Midbrain (tissue), 1 donor: ENCODE measurements around the gene LRMDA.
A peak's percentile ranks its signal among the peaks of the same experiment; 100 is the strongest.

Source experiments
- DNase-seq: peaks from one replicate; lab custom pipeline; 2025; lab: John Stamatoyannopoulos, UW

LRMDA gene

GRCh38 chr10:76305930-76306615, 874.6 kb downstream of the LRMDA start:
- DNase-seq = no peak

GRCh38 chr10:76306856-76307255, 875.4 kb downstream of the LRMDA start:
- no peak for DNase-seq

GRCh38 chr10:76309070-76309469, 877.6 kb downstream of the LRMDA start:
- no peak for DNase-seq

- DNase-seq = no peak
Observed at GRCh38 chr10:76309741-76310587, 878.5 kb downstream of the LRMDA start.

GRCh38 chr10:76310588-76311080, 879.2 kb downstream of the LRMDA start:
- DNase-seq = no peak

- DNase-seq = no peak
Observed at GRCh38 chr10:76311752-76312636, 880.6 kb downstream of the LRMDA start.

GRCh38 chr10:76315240-76315639, 883.8 kb downstream of the LRMDA start:
- no peak for DNase-seq

- no peak for DNase-seq
Observed at GRCh38 chr10:76316234-76316633, 884.8 kb downstream of the LRMDA start.

- DNase-seq = no peak
Observed at GRCh38 chr10:76317078-76317477, 885.7 kb downstream of the LRMDA start.

GRCh38 chr10:76318211-76318610, 886.8 kb downstream of the LRMDA start:
- DNase-seq = no peak

GRCh38 chr10:76319661-76320060, 888.2 kb downstream of the LRMDA start:
- DNase-seq = no peak

- peak; percentile 27 for DNase-seq
Observed at GRCh38 chr10:76324283-76324682, 892.9 kb downstream of the LRMDA start.

GRCh38 chr10:76327441-76327840, 896.0 kb downstream of the LRMDA start:
- no peak for DNase-seq

- DNase-seq = no peak
Observed at GRCh38 chr10:76328348-76328747, 896.9 kb downstream of the LRMDA start.

GRCh38 chr10:76329891-76330575, 898.6 kb downstream of the LRMDA start:
- no peak for DNase-seq

GRCh38 chr10:76331742-76332141, 900.3 kb downstream of the LRMDA start:
- no peak for DNase-seq

GRCh38 chr10:76333326-76333725, 901.9 kb downstream of the LRMDA start:
- DNase-seq = no peak

- no peak for DNase-seq
Observed at GRCh38 chr10:76333796-76334195, 902.4 kb downstream of the LRMDA start.

GRCh38 chr10:76334255-76334654, 902.8 kb downstream of the LRMDA start:
- DNase-seq = no peak

GRCh38 chr10:76336213-76336963, 905.0 kb downstream of the LRMDA start:
- no peak for DNase-seq

GRCh38 chr10:76337641-76338040, 906.2 kb downstream of the LRMDA start:
- no peak for DNase-seq
